ENCODE data around the gene BANP. TPM values are rescaled to one million over a fixed set of nuclear protein-coding genes. Genes with fewer than 3 reads are reported as not detected.
"Not testable (repeated sequence)": the region's sequence is repeated elsewhere in the genome, so short reads cannot be mapped to it uniquely, and the experiment has no call there.

Gene BANP
- total RNA-seq, 1 donor from 2014 or later, result 18.8 TPM

DNA sequence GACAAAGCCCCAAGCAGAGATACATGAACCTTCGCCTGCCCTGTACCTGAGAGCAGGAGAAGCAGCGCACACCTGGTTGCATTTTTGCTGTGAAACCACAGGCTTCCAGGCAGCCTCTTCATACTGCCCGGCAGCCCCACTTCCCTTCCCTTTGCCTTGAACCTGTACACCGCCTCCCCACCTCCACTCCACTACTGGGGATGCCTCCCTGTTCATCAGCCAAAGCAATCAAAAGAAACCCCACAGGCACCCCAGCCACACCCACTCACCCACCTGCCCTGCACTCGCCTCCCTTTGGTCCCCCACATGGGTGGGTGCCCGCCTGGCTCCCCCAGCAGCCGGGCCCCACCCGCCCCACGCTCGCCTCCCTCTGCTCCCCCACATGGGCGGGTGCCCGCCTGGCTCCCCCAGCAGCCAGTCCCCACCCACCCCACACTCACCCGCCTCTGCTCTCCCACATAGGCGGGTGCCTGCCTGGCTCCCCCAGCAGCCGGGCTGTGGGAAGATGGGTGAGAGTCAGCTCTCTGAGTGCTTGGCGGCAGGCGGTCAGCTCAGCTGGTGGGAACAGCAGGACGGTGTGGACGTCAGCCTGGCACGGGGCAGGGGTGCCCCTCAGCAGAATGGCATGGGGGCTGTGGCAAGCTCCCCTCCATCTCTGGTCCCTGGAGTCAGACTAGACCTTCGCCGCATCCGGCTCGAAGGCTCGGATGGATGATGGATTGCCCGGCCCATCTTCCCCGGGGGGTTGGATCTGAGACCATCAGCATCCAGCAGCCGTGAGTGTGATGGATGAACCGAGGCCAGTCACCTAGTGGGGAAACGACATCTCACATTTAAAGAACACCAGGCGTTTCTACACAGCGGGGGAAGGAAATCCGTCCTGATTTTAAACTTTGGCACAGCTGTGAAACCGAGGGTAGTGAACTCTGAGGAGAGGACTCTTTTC is 135.6 kb downstream of the BANP start:
- DNase-seq (ENCODE audit: low read depth in 2 of 2), result no peak

GRCh38 chr16:88087517-88087877 is 136.3 kb downstream of the BANP start:
- DNase-seq (ENCODE audit: low read depth in 2 of 2), result no peak

GRCh38 chr16:88088161-88088581 is 136.9 kb downstream of the BANP start:
- peak in 1 of 2 donors; percentile 8 for DNase-seq (ENCODE audit: low read depth in 2 of 2)

DNA sequence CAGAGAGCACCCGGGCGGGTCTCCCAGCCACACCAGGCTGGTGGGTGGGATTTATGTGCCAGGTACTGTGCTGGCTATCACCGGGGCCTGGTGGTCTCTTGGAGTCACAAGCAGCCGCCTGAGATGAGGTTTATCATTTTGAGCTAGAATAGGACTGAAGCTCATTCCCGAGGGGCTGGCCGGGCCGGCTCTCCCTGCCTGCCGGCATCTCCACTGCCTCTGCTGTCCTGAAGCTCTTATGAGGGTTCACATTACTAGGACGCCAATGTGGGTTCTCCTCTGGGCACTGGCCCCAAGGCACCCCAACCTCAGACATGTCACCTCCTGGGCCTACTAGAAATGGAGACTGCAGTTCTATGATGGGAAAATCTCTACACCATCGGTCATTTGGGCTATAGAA is 137.4 kb downstream of the BANP start:
- not testable (repeated sequence) for DNase-seq (ENCODE audit: low read depth in 2 of 2)

- not testable (repeated sequence) for DNase-seq (ENCODE audit: low read depth in 2 of 2)
Measured at GRCh38 chr16:88089071-88089470, 137.8 kb downstream of the BANP start.

DNA sequence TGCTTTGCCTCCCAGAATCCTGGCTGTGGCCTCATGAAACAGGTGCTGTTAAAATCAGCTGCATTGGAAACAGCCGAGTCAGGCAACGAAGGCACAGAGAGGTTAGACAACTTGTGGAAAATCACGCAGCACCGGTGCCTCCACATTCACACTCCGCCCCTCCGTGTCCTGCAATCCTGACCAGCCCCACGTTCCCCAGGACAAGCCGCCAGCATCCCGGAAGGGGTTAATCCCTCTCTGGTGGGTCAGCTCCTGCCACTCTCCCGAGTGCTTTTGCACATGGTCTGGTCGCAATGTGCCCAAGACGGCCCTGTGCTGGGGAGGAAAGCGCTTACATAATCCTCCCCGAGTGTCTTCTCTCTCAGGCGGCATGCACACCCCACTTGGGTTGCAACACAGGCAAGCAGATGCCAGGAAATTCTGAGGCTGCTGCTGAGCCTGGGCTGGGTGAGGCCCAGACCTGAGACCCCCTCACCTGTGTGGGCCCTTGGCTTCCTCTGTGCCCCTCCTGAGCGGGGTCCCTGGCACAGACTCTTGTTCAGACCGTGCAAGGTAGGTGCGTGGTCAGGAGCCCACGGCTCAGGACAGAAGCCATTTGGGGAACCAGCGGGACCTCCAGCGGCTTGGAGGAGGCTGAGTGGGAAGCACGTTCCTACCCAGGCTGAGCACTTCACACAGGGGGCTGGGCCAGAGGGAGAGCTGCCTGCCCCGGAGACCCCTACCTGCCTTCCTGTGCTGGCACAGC is 138.6 kb downstream of the BANP start:
- DNase-seq (ENCODE audit: low read depth in 2 of 2), result not testable (repeated sequence)

DNA sequence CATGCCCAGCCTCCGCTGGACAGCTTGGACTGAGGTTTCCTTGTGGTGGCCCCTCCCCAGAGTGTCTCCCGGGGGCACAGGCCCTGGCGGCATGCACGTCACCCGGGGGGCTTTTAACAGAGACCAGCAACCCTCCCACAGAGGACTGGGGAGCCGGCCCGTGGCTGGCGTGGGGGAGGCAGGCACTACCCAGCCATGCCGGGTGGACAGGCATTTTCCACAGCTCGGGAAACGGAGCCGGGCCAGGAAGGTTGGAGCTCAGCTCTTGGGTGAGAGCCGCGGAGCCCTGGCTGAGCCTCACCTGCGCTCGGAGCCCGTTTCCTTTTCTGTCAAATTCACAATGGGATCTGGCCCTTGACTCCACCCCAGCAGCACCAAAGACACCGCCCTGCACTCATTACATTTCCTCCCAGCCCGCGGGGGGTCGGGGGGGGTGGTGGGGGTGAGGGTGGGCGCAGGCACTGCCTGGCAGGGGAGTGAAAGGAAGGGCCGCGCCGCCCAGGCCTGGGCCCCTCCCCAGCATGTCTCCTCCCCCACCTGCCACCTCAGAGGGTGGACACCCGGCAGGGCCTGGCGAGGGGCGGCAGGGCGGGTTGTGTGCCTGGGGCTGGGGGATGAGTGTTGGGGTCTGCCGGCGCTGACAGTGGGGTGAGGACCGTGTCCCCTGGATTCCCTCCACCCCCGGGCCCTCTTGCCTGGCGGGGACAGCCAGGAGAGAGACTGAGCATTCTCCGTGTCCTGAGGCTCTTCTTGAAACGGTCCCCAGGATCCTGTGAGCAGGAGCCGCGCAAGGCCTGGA is 139.3 kb downstream of the BANP start:
- DNase-seq (ENCODE audit: low read depth in 2 of 2), result not testable (repeated sequence)

GRCh38 chr16:88091221-88091971 is 140.2 kb downstream of the BANP start:
- DNase-seq (ENCODE audit: low read depth in 2 of 2), result peak in 1 of 2 donors; percentile 12

DNA sequence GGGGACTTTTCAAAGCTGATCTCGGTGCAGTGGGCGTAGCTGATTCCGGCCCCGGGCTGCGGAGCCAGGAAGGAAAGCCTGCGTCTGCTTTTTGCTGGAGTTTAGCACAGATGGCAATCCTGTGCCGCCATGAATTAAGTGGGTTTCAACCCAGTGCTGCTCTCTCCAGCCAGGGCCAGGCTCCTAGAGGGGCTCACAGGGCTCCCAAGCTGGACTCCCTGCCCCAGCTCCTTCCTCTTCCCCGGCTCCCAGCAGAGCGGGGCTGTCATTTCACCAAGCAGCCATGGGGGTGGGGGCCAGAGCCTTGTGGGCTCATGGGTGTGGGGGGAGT is 140.7 kb downstream of the BANP start:
- peak; percentile 21 to 23 for DNase-seq (ENCODE audit: low read depth in 2 of 2)

DNA sequence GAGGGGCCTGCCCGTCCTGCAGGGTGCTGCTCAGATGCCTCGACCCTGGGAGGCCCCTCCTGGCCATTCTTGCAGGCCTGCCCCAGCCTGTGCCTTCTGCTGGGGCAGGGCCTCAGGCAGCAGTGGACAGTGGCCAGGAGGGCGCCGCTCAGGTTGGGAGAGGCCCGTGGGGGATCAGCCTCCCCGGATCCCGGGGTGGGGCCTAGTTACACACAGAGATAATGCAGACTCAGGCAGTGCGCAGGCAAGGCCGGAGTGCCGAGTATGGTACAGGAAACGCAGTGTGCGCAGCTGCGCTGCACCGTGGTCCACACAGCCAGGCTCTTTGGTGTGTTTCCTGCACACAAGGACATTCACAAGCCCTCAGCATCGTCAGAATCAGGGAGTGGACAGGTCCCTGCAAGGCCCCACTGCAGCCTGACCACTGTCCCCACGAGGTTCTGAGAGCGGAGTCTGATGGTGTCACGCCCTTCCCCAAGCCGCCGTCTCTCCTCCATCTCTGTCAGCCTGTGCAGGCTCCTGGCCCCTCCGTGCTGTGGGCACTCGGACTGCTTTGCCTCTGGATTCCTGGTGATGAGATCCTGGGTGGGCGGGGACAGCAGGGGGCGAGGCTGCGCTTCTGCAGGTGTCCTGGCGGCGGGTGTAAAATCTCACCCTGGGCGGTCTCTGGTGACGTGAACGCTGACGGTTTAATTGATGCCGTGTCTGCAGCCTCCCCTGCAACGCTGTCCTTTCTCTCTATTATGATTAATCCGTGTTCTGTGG is 141.7 kb downstream of the BANP start:
- DNase-seq (ENCODE audit: low read depth in 2 of 2), result not testable (repeated sequence)

- not testable (repeated sequence) for DNase-seq (ENCODE audit: low read depth in 2 of 2)
Measured at GRCh38 chr16:88093556-88094252, 142.5 kb downstream of the BANP start.

GRCh38 chr16:88094253-88094575 is 143.0 kb downstream of the BANP start:
- not testable (repeated sequence) for DNase-seq (ENCODE audit: low read depth in 2 of 2)

- not testable (repeated sequence) for DNase-seq (ENCODE audit: low read depth in 2 of 2)
Measured at GRCh38 chr16:88094900-88095299, 143.7 kb downstream of the BANP start.

- DNase-seq (ENCODE audit: low read depth in 2 of 2), result not testable (repeated sequence)
Measured at GRCh38 chr16:88096659-88097058, 145.4 kb downstream of the BANP start.

DNA sequence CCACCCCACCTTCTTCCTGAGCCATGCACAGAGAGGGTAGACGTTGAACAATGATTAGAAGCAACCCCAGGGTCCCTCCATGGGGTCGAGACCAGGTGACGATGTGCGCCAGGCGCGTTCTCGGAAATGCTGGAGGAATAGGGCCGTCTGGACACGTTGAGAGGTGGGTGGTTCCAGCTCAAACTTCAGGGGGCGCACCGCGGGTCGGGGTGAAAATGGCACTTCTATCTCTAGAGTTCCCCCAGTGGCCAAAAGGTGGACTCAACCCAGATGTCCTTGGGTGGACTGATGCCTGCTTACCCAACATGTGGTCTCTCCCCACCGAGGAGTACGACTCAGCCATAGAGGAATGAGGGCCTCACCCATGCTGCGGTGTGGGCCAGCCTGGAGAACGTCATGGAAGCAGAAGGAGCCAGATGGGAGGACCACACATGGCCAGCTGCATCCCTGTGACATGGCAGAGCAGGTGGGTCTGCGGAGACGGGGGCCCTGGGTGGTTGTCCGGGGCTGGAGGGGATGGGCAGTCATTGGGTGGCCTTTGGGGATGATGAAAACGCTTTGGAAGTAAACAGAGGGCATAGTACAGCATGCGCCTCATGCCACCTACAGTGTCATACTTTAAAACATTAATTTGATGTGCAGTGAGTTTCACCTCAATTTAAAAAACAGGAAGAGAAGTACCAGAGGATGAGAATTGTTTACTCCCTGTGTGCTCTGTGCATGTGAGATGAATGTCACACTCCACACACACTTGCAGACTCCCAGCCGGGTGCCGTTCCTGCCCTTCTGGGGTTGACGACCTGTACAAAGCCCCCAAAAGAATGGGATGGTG is 147.7 kb downstream of the BANP start:
- DNase-seq (ENCODE audit: low read depth in 2 of 2), result not testable (repeated sequence)

DNA sequence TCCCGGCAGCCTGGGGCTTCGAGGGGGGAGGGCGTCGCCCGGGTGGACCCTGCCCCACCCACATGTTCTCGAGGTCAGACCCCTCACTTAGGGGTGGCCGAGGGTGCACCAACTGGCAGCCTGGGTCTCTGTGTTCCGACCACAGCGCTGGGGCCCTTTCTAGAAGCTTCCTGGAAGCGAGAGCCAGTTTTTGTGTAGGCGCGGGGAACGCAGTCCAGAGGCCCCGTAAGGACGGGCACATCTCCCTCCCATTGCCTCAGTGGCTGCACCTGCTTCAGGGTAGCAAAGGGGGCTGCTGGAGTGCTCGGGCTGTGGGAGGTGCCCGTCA is 148.3 kb downstream of the BANP start:
- DNase-seq (ENCODE audit: low read depth in 2 of 2), result no peak

GRCh38 chr16:88099956-88100355 is 148.7 kb downstream of the BANP start:
- not testable (repeated sequence) for DNase-seq (ENCODE audit: low read depth in 2 of 2)

DNA sequence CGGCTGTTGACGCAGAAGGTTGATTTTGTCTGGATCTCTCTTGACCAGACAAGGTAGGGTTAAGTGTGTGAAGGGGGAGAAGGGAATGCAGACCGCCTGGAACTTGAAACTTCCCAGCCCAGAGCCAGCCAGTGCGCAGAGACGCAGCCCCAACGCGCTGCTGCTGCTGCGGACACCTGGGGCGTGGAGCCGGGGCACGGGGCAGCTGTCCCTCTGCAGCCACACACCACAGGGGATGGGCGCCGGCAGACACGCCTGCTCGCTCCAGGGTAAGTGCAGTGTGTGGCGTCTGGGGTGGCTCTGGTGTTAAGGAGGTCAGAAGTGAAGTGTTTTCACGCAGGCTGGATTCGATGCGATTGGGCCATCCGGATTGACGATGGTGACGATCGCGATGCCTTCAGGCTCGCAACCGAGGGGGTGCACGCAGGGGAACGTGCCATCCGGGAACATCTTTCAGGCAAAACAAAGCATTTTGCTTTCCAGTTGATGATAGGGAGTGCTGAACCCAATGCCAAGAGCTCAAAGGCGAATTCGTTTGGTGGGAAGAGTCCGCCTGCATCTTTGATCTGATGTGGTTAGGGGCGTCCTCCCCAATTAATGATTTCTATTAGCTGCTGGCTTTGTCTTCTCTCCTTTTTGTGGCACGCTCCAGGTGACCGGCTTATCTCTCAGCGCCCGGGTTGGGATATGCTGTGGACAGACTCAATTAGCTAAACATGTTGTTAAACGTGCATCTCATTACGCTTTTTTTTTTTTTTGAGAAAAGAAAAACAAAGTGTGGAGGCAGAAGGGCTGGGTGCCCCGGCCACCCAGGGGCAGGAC is 149.8 kb downstream of the BANP start:
- not testable (repeated sequence) for DNase-seq (ENCODE audit: low read depth in 2 of 2)
